Stomach smooth muscle (tissue), 2 donors: Measurements from ENCODE around the gene MYOZ3.
A peak's percentile ranks its signal among the peaks of the same experiment; 100 is the strongest.

Experiments
- H3K27ac ChIP-seq: one replicate; pipeline ENCODE4 v1.7.0; 2013; ENCODE audit warnings: mild to moderate bottlenecking, low read length, inconsistent platforms
- H3K27me3 ChIP-seq, 2 donors: one replicate each; pipeline ENCODE4 v1.7.0; 2013; ENCODE audit warnings: low read length in 2 of 2; ENCODE audit not compliant: insufficient read depth in 2 of 2, control insufficient read depth in 1 of 2
- H3K36me3 ChIP-seq, 2 donors: one replicate each; pipeline ENCODE4 v1.7.0; 2013; ENCODE audit warnings: low read length in 2 of 2; ENCODE audit not compliant: control insufficient read depth in 2 of 2, insufficient read depth in 2 of 2
- H3K4me1 ChIP-seq: one replicate; pipeline ENCODE4 v1.7.0; 2013; ENCODE audit warnings: low read length; ENCODE audit not compliant: control insufficient read depth, insufficient read depth
- H3K4me3 ChIP-seq, 2 donors: one replicate each; pipeline ENCODE4 v1.7.0; 2013; ENCODE audit warnings: low read length in 2 of 2
- H3K9ac ChIP-seq, 2 donors: one replicate each; pipeline ENCODE4 v1.7.0; 2013; ENCODE audit warnings: low read length in 2 of 2, mild to moderate bottlenecking in 1 of 2
- H3K9me3 ChIP-seq, 2 donors: one replicate each; pipeline ENCODE4 v1.7.0; 2013; ENCODE audit warnings: low read length in 2 of 2; ENCODE audit not compliant: control insufficient read depth in 2 of 2
- donor health status: healthy.
- donor health status: Pancreatic carcinoma.

The MYOZ3 gene

DNA sequence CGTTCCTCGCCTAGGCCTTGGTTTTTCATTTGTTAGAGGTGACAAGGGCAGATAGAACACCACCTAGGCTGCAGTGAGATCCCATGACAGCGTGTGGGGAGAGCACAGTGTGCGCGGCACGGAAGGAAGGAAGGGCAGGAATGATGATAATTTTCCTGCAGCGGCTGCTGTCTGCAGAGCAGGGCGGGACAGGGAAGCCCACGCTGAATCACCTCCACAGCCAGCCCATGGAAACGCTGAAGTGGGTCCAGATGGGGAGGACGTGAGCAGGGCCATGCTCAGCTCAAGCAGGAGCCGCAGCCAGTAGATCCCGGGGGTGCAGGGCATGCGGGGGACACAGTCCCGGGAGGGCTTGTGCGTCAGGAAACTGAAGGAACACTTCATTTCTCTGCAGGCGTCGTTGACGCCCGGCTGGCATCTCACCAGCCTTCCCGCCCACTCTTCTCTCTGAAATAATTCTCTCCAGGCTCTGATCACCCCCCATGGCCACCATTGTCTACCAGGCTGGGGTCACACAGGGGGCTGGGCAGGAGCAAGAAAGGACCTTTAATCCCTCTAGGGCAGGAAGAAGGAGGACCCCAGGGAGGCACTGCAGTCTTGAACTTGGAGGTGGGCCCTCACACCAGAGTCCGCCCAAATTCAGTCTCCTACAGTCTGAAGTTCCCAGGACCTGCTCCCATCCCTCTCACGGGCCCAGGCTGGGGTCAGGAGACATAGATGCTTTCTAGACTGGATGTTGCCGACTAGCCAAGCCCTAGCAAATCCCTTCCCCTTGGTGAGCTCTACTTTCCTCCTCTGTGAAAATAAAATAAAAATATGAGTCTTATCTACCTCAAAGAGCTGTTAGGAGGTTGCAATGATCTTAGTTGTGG, 41.5 kb upstream of the MYOZ3 start:
- no peak overlapping the region for H3K9ac ChIP-seq
- H3K4me3 ChIP-seq: no peak overlapping the region
- no peaks in the 10 kb centered on the region for H3K27me3 ChIP-seq
- peak overlapping the region; percentile 11 for H3K27ac ChIP-seq
- H3K36me3 ChIP-seq: no peaks in the 10 kb centered on the region
- H3K4me1 ChIP-seq: peaks cover 56% of the 10 kb centered on the region
- H3K9me3 ChIP-seq: no peaks in the 10 kb centered on the region

- no peaks in the 10 kb centered on the region for H3K27me3 ChIP-seq
- no peak overlapping the region for H3K27ac ChIP-seq
- no peak overlapping the region for H3K9ac ChIP-seq
- H3K9me3 ChIP-seq: no peaks in the 10 kb centered on the region
- no peak overlapping the region for H3K4me3 ChIP-seq
- H3K4me1 ChIP-seq: peaks cover 50% of the 10 kb centered on the region
- H3K36me3 ChIP-seq: no peaks in the 10 kb centered on the region
These were observed 39.8 kb upstream of the MYOZ3 start for GRCh38 chr5:150621301-150621700.

- no peak overlapping the region for H3K9ac ChIP-seq
- no peaks in the 10 kb centered on the region for H3K36me3 ChIP-seq
- H3K27me3 ChIP-seq: no peaks in the 10 kb centered on the region
- H3K27ac ChIP-seq: no peak overlapping the region
- peaks cover 52% of the 10 kb centered on the region for H3K4me1 ChIP-seq
- no peaks in the 10 kb centered on the region for H3K9me3 ChIP-seq
- H3K4me3 ChIP-seq: no peak overlapping the region
These were observed 38.9 kb upstream of the MYOZ3 start for GRCh38 chr5:150622157-150622556.

GRCh38 chr5:150623152-150623877, 37.7 kb upstream of the MYOZ3 start:
- Histone ChIP-seq H3K4me3 (no peak overlapping the region), H3K36me3 (no peaks in the 10 kb centered on the region), H3K9ac (no peak overlapping the region), H3K27me3 (no peaks in the 10 kb centered on the region), H3K4me1 (peaks cover 58% of the 10 kb centered on the region), H3K9me3 (no peaks in the 10 kb centered on the region), H3K27ac (peak overlapping the region; percentile 41)

DNA sequence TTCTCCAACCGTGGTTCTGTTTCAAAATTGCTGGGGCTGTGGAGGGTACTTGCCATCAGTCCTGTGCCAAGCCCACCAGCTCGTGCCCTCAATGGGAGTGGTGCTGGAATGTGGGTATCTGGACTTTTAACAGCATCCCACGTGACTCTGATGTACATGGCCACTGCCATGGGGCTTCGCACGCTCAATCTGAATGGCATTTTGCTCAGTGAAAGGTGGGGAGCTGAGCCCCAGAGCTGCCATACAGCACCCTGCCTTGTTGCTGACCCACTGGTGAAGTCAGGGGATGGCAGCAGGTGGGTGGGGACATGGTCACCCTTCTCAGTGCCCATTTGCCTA, 37.2 kb upstream of the MYOZ3 start:
- H3K4me3 ChIP-seq: peak overlapping the region in 1 of 2 donors; percentile 47
- H3K27ac ChIP-seq: peak overlapping the region; percentile 41
- H3K9ac ChIP-seq: no peak overlapping the region
- H3K9me3 ChIP-seq: no peaks in the 10 kb centered on the region
- H3K4me1 ChIP-seq: peaks cover 58% of the 10 kb centered on the region
- H3K27me3 ChIP-seq: no peaks in the 10 kb centered on the region
- H3K36me3 ChIP-seq: no peaks in the 10 kb centered on the region

DNA sequence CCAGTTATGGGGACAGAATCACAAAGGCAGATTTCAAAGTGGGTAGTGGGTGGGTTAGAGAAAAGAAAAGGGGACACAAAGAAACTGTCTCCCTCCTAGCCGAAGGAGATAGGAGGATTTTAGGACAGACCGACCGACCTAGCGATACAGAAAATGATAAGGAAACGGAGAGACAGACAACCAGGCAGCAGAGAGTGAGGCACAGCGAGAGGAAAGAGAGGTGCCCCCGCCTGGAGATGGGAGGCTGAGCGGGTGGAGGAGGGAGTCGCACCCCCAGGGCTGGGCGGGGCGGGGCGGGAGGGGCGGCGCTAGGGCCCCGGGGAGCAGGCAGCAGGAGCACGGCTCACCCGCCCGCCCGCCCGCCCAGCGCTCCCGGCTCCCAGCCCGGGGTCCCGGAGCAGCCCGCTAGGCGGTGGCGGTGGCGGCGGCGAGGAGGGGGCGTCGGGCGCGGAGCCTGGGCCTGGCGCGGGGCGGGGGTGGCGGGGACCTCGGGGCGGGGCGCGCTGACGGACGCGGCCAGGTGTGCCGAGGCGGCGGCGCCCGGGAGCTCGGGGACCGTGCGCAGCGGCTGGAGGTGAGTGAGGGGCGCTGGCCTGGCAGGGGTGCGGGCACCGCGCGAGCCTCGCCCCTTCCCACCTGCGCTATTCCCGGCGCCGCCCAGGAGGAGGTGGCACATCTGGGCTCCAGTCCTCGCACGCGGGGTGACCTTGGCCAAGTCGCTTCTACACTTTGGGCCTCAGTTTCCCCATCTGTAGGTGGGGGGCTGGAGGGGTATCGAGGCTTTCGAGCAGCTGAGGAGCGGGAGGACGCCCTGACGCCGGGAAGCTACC, 36.5 kb upstream of the MYOZ3 start:
- Histone ChIP-seq H3K9me3 (no peaks in the 10 kb centered on the region), H3K27me3 (no peaks in the 10 kb centered on the region), H3K4me1 (peaks cover 57% of the 10 kb centered on the region), H3K4me3 (peak overlapping the region; percentile 84 to 95), H3K36me3 (no peaks in the 10 kb centered on the region), H3K9ac (peak overlapping the region; percentile 85 to 92), H3K27ac (peak overlapping the region; percentile 80)

DNA sequence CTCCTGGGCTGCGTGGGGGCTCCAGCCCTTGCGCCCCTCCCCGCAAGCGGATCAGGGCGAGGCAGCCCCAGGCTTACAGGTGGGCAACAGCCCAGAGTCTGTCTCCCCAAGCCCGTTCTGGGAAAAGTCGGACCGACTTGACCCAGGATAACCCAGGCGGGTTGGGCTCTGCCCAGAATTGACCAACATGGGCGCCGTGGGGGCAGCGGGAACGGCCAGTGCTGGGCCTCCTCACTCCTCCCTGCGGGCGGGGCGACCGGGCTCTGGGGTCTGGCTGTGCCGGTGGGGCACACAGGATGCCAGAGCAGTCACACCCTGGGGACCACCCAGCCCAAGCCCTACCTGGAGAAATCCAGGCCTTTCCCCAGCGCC, 35.9 kb upstream of the MYOZ3 start:
- no peaks in the 10 kb centered on the region for H3K27me3 ChIP-seq
- H3K4me3 ChIP-seq: peak overlapping the region; percentile 84 to 95
- H3K4me1 ChIP-seq: peaks cover 58% of the 10 kb centered on the region
- no peaks in the 10 kb centered on the region for H3K36me3 ChIP-seq
- H3K9ac ChIP-seq: peak overlapping the region; percentile 85 to 92
- H3K27ac ChIP-seq: peak overlapping the region; percentile 80
- no peaks in the 10 kb centered on the region for H3K9me3 ChIP-seq

GRCh38 chr5:150625831-150626746, 35.0 kb upstream of the MYOZ3 start:
- H3K4me3 ChIP-seq: peak overlapping the region; percentile 84 to 95
- peaks cover 0 to 2% of the 10 kb centered on the region in 2 donors for H3K36me3 ChIP-seq
- H3K27me3 ChIP-seq: no peaks in the 10 kb centered on the region
- peak overlapping the region; percentile 85 to 92 for H3K9ac ChIP-seq
- peak overlapping the region; percentile 80 for H3K27ac ChIP-seq
- H3K9me3 ChIP-seq: no peaks in the 10 kb centered on the region
- H3K4me1 ChIP-seq: peaks cover 67% of the 10 kb centered on the region

DNA sequence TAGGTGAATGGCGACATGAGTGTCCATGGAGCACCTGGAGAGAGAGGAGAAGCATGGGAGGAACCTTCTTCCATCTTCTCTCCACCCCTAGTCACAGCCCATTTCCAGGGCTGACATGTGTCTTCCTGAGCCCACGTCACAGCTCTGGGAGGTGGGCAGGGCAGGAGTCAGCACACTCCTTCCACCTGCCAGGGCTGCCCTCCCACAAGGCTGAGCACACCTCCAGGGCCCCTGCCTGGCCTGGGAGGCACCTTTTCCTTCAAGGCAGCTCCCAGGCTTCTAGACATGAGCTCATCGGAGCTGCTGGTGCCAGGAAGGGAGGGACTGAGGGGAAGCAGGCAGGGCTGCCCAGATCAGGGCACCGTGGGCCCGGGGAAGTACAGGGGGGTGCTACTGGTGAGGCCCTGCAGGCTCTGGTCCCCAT, 34.2 kb upstream of the MYOZ3 start:
- Histone ChIP-seq H3K27me3 (no peaks in the 10 kb centered on the region), H3K9ac (peak overlapping the region; percentile 66 to 85), H3K4me1 (peaks cover 74% of the 10 kb centered on the region), H3K27ac (peak overlapping the region; percentile 80), H3K36me3 (peaks cover 0 to 2% of the 10 kb centered on the region in 2 donors), H3K9me3 (no peaks in the 10 kb centered on the region), H3K4me3 (peak overlapping the region; percentile 84 to 95)
